HG03575 (cell line): ENCODE measurements around the gene RTN4.
"Not testable (repeated sequence)": the region's sequence is repeated elsewhere in the genome, so short reads cannot be mapped to it uniquely, and the experiment has no call there.

Source experiments
- ATAC-seq: cut with Tn5 transposase; IDR thresholded peaks from one replicate; pipeline ENCODE4 v1.9.1; 2021; ENCODE audit not compliant: unreplicated experiment, insufficient number of reproducible peaks, low FRiP score; ENCODE audit errors: extremely low read depth

The RTN4 gene

GRCh38 chr2:55076721-55077120, 26.5 kb upstream of the RTN4 start:
- no peak for ATAC-seq

DNA sequence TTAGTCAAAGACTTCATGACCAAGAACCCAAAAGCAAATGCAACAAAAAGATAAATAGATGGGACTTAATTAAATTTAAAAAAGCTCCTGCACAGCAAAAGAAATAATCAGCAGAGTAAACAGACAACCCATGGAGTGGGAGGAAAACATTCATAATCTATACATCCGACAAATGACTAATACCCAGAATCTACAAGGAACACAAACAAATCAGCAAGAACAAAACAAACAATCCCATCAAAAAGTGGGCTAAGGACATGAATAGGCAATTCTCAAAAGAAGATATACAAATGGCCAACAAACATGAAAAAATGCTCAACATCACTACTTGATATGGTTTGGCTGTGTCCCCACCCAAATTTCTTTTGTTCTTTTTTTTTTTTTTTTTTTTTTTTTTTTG, 25.8 kb upstream of the RTN4 start:
- not testable (repeated sequence) for ATAC-seq

- ATAC-seq = no peak
These were observed 23.0 kb upstream of the RTN4 start for GRCh38 chr2:55073000-55073983.

GRCh38 chr2:55063713-55064323, 13.6 kb upstream of the RTN4 start:
- ATAC-seq = no peak

- no peak for ATAC-seq
These were observed 13.0 kb upstream of the RTN4 start for GRCh38 chr2:55063226-55063625.

- ATAC-seq = no peak
These were observed 12.5 kb upstream of the RTN4 start for GRCh38 chr2:55062754-55063153.

GRCh38 chr2:55061523-55062344, 11.5 kb upstream of the RTN4 start:
- no peak for ATAC-seq

GRCh38 chr2:55059793-55060192, 9.5 kb upstream of the RTN4 start:
- ATAC-seq = no peak

DNA sequence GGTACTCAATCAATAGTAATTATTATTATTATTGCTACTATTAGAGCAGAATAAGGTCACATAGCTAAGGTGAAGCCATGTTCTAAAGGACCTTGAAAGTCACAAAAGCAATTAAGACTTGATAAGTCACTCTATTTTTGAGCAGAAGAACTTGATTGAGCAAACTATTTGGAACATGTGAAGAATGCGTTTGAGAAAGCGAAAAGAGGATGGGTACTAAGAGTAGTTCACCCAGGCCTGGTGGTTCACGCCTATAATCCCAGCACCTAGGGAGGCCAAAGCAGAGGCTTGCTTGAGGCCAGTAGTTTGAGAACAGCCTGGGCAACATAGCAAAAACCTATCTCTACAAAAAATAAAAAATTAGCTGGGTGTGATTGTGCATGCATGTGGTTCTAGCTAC, 7.2 kb upstream of the RTN4 start:
- ATAC-seq = no peak

DNA sequence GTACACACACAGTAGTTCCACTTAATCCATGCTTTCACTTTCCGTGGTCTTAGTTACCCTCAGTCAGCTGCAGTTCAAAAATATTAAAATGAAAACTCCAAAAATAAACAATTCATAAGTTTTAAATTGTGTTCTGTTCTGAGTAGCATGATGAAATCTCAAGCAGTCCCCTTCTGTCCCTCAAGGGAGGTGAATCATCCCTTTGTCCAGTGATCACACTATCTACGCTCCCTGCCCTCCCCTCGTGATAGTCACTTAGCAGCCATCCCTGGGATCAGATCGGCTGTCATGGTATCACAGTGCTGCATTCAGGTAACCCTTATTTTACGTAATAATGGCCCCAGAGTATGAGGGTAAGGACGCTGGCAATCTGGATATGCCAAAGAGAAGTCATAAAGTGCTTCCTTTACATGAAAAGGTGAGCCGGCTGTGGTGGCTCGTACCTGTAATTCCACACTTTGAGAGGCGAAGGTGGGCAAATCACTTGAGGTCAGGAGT, 5.8 kb upstream of the RTN4 start:
- ATAC-seq = no peak

- ATAC-seq = no peak
These were observed 4.0 kb upstream of the RTN4 start for GRCh38 chr2:55054106-55054875.

GRCh38 chr2:55053225-55053624, 3.0 kb upstream of the RTN4 start:
- not testable (repeated sequence) for ATAC-seq

DNA sequence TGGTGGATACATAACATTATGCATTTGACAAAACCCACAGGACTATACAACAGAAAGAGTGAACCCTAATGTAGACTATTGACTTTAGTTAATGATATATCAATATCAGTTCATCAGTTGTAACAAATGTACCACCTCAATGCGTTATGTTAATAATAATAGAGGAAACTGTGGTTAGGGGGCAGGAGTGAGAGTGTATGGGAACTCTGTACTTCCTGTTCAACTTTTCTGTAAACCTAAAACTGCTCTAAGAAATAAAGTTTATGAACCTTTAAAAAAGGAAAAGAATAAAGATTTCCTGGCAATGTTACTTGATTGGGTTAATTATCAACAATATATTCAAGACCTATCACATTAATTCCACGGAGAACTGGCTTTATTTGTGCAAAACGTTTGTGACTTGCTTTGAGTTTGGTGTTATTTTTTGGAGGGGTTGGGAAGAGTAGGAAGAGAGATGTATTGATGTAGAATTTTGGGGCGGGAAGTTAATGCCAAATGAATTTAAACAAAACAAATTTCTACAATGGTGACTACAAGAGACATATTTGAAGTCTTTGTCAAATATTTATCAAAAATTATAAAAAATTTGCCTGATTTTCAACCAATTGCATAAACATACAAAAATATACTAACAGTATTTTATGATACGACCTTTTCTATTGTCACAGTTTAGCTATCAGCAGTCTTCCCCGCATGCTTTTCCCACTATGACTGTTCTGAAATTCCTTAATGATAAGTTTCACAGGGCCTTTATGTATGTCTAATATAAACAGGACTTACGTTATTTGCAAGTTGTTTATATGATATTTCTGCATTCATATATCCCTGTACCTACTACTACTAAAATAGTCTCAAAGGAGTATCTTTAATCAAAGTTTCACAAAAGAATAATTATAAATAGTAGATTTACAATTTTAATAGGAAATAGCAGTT, 2.1 kb upstream of the RTN4 start:
- ATAC-seq = no peak

GRCh38 chr2:55051026-55051866, 995 bp upstream of the RTN4 start:
- ATAC-seq = no peak

DNA sequence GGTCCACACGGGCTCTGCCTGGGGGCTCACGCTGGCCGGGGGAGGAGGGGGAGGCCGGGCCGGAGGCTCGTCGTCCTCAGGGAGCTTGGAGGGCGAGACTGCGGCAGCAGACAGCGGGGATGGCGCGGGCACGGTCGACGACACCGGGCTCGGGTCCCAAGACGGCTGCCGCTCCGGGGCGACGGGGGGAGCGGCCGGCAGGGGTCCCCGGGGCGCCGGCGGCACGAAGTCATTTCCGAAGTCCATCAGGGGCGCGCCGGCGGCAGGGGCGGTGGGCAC, 491 bp downstream of the RTN4 start:
- ATAC-seq = no peak

DNA sequence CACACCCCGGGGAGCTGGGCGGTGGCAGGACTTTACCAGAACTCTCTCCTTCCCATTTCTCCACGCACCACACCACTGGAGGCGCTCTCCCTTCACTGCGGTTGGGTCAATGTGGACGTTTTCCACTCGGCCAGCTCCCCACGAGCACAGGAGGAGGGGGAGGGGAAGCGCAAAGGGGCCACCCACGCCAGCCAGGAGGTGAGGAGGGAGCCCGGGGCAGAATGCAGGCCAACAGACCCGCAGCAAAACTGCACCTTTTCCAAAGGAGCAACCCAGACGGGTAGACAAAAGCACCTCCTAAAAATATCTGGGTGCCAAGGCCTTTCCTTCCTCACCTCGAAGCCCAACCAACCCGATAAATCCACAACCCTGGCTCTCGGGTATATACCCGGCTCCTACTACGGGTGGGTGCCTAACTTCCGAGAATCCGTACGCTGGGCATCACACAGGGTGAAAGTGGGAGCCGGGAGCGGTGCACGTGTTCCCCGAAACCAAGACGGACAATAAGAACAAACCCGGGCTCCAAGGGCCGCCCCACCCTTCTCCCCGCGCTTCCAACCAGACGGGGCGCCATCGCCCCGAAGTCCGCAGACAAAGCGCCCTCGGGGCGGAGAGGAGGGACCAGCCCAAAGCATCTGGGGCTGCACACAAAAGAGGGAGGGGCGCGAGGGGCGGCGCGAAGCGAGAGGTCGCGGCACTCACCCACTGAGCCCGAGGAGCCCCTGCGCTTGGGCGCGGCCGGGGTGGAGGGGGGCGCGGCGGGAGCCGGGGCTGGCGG, 1.0 kb downstream of the RTN4 start:
- no peak for ATAC-seq
